Astrocyte (in vitro differentiated cells and primary cell): ENCODE measurements around the gene SRD5A1. TPM values are rescaled to one million over a fixed set of nuclear protein-coding genes. Genes with fewer than 3 reads are reported as not detected.

Experiments used
- DNase-seq: peaks from one replicate; pipeline ENCODE4 v3.0.0-alpha.2; 2010; ENCODE audit warnings: low read depth
- FAIRE-seq: peaks from 2 replicates; lab custom pipeline; 2011; peaks lifted over from hg19 to GRCh38; lab: Jason Lieb, UNC
- H2AFZ ChIP-seq: 2 replicates; pipeline ENCODE4 v1.6.0; 2012; ENCODE audit warnings: low read depth, low read length, inconsistent platforms
- H3K27ac ChIP-seq: 2 replicates; pipeline ENCODE4 v1.5.1; 2011; ENCODE audit warnings: low read depth, low read length, inconsistent platforms
- H3K27me3 ChIP-seq: 2 replicates; pipeline ENCODE4 v1.6.0; 2011; ENCODE audit warnings: low read length, inconsistent platforms; ENCODE audit not compliant: insufficient read depth
- H3K36me3 ChIP-seq: 2 replicates; pipeline ENCODE4 v1.5.1; 2011; ENCODE audit warnings: low read length, inconsistent platforms; ENCODE audit not compliant: insufficient read depth
- H3K4me1 ChIP-seq: 2 replicates; pipeline ENCODE4 v1.5.1; 2011; ENCODE audit warnings: low read length, inconsistent platforms; ENCODE audit not compliant: insufficient read depth
- H3K4me2 ChIP-seq: 2 replicates; pipeline ENCODE4 v1.6.0; 2012; ENCODE audit warnings: low read length, inconsistent platforms
- H3K4me3 ChIP-seq: 2 replicates; pipeline ENCODE4 v1.5.1; 2011; ENCODE audit warnings: low read depth, mild to moderate bottlenecking, low read length, inconsistent platforms; ENCODE audit not compliant: insufficient read depth
- H3K79me2 ChIP-seq: 2 replicates; pipeline ENCODE4 v1.6.0; 2012; ENCODE audit warnings: mild to moderate bottlenecking, low read length, inconsistent platforms; ENCODE audit not compliant: insufficient read depth
- H3K9ac ChIP-seq: 2 replicates; pipeline ENCODE4 v1.6.0; 2012; ENCODE audit warnings: mild to moderate bottlenecking, low read length, inconsistent platforms
- H3K9me3 ChIP-seq: 2 replicates; pipeline ENCODE4 v1.5.1; 2012; ENCODE audit warnings: low read depth, mild to moderate bottlenecking, low read length, inconsistent platforms; ENCODE audit not compliant: insufficient read depth
- H4K20me1 ChIP-seq: 2 replicates; pipeline ENCODE4 v1.6.0; 2012; ENCODE audit warnings: low read length, inconsistent platforms; ENCODE audit not compliant: insufficient read depth
- H3K27ac Mint-ChIP-seq: one replicate; pipeline ENCODE4 v1.8.0; 2021; ENCODE audit warnings: mild to moderate bottlenecking, mixed read lengths; ENCODE audit not compliant: unreplicated experiment
- H3K27me3 Mint-ChIP-seq: one replicate; pipeline ENCODE4 v1.8.0; 2021; ENCODE audit warnings: low read depth, mixed read lengths; ENCODE audit not compliant: unreplicated experiment
- H3K36me3 Mint-ChIP-seq: one replicate; pipeline ENCODE4 v1.8.0; 2021; ENCODE audit warnings: low read depth, mixed read lengths; ENCODE audit not compliant: unreplicated experiment
- H3K4me1 Mint-ChIP-seq: one replicate; pipeline ENCODE4 v1.8.0; 2021; ENCODE audit warnings: low read depth, mixed read lengths; ENCODE audit not compliant: unreplicated experiment
- H3K4me3 Mint-ChIP-seq: one replicate; pipeline ENCODE4 v1.8.0; 2021; ENCODE audit warnings: mild to moderate bottlenecking, moderate library complexity, mixed read lengths; ENCODE audit not compliant: unreplicated experiment
- H3K9me3 Mint-ChIP-seq: one replicate; pipeline ENCODE4 v1.8.0; 2021; ENCODE audit warnings: mild to moderate bottlenecking, mixed read lengths; ENCODE audit not compliant: unreplicated experiment
- EZH2 ChIP-seq: IDR thresholded peaks from 2 replicates; pipeline ENCODE4 v1.6.1; 2012; ENCODE audit warnings: mild to moderate bottlenecking, low read length, inconsistent platforms; ENCODE audit not compliant: insufficient read depth
- total RNA-seq: library from RNA; stranded (reverse); gene quantifications from 2 replicates; pipeline ENCODE4 v1.2.1, GENCODE V29; 2021
- TF ChIP-seq, protein P1 (sequence below): IDR thresholded peaks from 2 replicates; pipeline ENCODE4 v1.5.1; 2011; ENCODE audit warnings: low read depth, mild to moderate bottlenecking, inconsistent platforms, low read length, moderate library complexity; ENCODE audit not compliant: insufficient read depth

Gene SRD5A1
- total RNA-seq, 1 donor from 2014 or later = 27.6 TPM

DNA sequence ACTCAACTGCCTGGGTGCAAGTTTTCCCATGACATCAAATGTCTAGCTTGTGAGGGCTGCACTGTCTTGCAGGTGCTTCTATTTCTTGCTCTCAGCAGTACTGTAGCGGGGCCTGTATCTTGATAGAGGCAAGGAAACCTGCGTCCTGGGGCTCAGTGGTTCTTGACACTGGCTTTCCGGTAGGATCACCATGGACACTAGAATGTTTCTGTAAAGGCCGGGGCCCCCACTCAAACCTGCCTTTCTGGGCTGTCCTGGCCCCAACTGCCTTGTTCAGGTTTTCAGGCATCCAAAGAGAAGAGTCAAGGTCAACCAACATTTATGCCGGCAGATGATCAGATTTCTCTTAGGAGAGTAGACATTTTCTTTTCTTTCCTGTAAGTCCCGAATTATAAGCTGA is 53.3 kb downstream of the SRD5A1 start:
- Mint-ChIP-seq H3K4me1 (peaks cover 2% of the 10 kb centered on the region), H3K36me3 (no peaks in the 10 kb centered on the region), H3K4me3 (no peak overlapping the region), H3K9me3 (no peaks in the 10 kb centered on the region), H3K27ac (peak overlapping the region; percentile 53), H3K27me3 (peaks cover 22% of the 10 kb centered on the region)
- TF ChIP-seq, protein P1, sequence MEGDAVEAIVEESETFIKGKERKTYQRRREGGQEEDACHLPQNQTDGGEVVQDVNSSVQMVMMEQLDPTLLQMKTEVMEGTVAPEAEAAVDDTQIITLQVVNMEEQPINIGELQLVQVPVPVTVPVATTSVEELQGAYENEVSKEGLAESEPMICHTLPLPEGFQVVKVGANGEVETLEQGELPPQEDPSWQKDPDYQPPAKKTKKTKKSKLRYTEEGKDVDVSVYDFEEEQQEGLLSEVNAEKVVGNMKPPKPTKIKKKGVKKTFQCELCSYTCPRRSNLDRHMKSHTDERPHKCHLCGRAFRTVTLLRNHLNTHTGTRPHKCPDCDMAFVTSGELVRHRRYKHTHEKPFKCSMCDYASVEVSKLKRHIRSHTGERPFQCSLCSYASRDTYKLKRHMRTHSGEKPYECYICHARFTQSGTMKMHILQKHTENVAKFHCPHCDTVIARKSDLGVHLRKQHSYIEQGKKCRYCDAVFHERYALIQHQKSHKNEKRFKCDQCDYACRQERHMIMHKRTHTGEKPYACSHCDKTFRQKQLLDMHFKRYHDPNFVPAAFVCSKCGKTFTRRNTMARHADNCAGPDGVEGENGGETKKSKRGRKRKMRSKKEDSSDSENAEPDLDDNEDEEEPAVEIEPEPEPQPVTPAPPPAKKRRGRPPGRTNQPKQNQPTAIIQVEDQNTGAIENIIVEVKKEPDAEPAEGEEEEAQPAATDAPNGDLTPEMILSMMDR = no peak
- Histone ChIP-seq H3K79me2 (no peaks in the 10 kb centered on the region), H3K36me3 (no peaks in the 10 kb centered on the region), H2AFZ (no peak overlapping the region), H3K4me1 (no peaks in the 10 kb centered on the region), H3K4me2 (peak overlapping the region; percentile 82), H4K20me1 (no peaks in the 10 kb centered on the region), H3K9ac (no peak overlapping the region), H3K9me3 (peaks cover 4% of the 10 kb centered on the region), H3K27me3 (no peaks in the 10 kb centered on the region), H3K4me3 (no peak overlapping the region), H3K27ac (no peak overlapping the region)
- FAIRE-seq (no peak), DNase-seq (no peak)

DNA sequence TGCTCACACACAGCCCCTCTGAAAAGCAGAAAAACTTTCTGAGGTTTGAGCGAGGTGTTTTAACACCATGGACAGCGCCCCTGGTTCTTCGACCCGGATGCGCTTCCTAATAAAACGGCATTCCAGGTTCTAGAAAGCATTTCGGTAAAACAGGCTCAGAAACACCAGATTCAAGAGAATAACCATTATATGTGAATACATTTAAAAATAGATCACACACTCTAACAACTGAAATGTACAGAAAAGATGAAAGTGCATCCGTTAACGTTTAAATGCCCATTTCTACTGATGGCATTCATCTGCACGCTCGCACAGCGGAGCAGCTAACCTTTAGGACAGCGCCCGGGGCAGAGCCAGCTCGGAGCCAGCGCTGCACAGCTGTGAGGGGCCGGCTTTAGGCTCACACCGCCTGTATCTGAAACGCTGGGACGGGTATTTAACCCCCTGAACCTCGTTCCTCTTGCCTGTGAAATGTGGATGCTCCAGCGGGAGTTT is 53.7 kb downstream of the SRD5A1 start:
- Histone ChIP-seq H3K36me3 (no peaks in the 10 kb centered on the region), H3K27ac (no peak overlapping the region), H2AFZ (peak overlapping the region; percentile 71), H4K20me1 (no peaks in the 10 kb centered on the region), H3K4me1 (no peaks in the 10 kb centered on the region), H3K4me3 (peak overlapping the region; percentile 62), H3K4me2 (peak overlapping the region; percentile 82), H3K9me3 (peaks cover under 1% of the 10 kb centered on the region), H3K9ac (no peak overlapping the region), H3K79me2 (no peaks in the 10 kb centered on the region), H3K27me3 (no peaks in the 10 kb centered on the region)
- Mint-ChIP-seq H3K9me3 (no peaks in the 10 kb centered on the region), H3K27ac (no peak overlapping the region), H3K27me3 (peaks cover 17% of the 10 kb centered on the region), H3K4me1 (peaks cover 2% of the 10 kb centered on the region), H3K4me3 (peak overlapping the region; percentile 36), H3K36me3 (no peaks in the 10 kb centered on the region)
- peak; percentile 33 for DNase-seq
- FAIRE-seq = no peak
- TF ChIP-seq EZH2 = no peak
- TF ChIP-seq, protein P1 = no peak

DNA sequence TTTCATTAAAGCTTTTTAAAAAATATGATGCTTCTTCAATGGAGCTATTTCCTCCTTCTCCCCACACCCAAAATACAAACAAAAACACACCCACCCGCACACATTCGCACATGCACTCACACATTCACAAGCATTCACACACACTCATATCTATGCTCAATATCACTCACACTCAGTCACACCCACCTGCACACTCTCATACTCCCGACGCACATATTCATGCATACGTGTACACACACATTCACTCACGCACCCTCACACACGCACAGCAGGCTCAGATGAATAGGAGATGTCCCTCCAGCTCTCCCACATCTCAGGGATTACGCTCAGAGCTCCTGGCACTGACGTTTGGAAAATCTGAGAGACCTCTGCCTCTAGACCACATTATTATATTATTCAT is 54.3 kb downstream of the SRD5A1 start:
- no peak for FAIRE-seq
- Histone ChIP-seq H3K4me1 (no peaks in the 10 kb centered on the region), H3K27ac (no peak overlapping the region), H3K9me3 (no peaks in the 10 kb centered on the region), H3K27me3 (no peaks in the 10 kb centered on the region), H2AFZ (no peak overlapping the region), H3K9ac (no peak overlapping the region), H4K20me1 (no peaks in the 10 kb centered on the region), H3K79me2 (no peaks in the 10 kb centered on the region), H3K36me3 (no peaks in the 10 kb centered on the region), H3K4me3 (peak overlapping the region; percentile 62), H3K4me2 (peak overlapping the region; percentile 82)
- no peak for DNase-seq
- Mint-ChIP-seq H3K4me1 (peaks cover 2% of the 10 kb centered on the region), H3K27me3 (peaks cover 17% of the 10 kb centered on the region), H3K9me3 (no peaks in the 10 kb centered on the region), H3K36me3 (no peaks in the 10 kb centered on the region), H3K27ac (no peak overlapping the region), H3K4me3 (peak overlapping the region; percentile 36)
- no peak for TF ChIP-seq EZH2
- TF ChIP-seq, protein P1 = no peak
